ENCODE results near the gene MARK2.

The MARK2 gene

GRCh38 chr11:63829823-63830489 is 9.0 kb upstream of the MARK2 start:
- no peak for DNase-seq (ENCODE audit: low read depth)

GRCh38 chr11:63831326-63831725 is 7.6 kb upstream of the MARK2 start:
- no peak for DNase-seq (ENCODE audit: low read depth)

GRCh38 chr11:63832336-63832735 is 6.6 kb upstream of the MARK2 start:
- DNase-seq (ENCODE audit: low read depth), result no peak

GRCh38 chr11:63833048-63833447 is 5.9 kb upstream of the MARK2 start:
- DNase-seq (ENCODE audit: low read depth), result no peak

DNA sequence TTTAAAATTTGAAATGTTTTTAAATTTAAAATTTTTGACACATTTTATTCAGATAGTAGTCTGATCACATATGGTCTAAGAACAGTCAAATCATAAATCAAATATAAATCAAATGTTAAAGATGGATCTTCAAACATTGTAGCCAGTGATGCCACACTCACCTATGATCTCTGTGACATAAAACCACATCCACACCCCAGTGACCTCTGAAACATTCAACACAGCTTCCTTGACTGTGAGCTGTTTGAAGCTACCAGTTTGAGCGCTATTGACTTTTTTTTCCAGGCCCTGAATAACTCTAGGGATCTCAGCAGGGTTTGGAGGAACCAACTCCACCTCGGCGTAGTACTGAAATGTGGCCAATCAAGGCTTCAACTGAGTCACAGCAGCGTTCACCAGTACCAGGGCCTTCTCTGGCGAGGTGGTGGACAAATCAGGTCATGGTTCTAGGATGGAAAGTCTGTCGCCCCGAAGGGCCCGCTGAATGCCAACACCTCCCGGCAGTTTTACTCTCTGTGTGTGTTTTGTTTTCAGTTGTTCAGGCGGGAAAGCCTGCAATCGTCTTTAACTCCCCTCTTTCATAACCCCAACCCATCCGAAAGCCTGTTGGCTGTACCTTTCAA is 4.3 kb upstream of the MARK2 start:
- DNase-seq (ENCODE audit: low read depth), result no peak

GRCh38 chr11:63835158-63835545 is 3.8 kb upstream of the MARK2 start:
- no peak for DNase-seq (ENCODE audit: low read depth)

GRCh38 chr11:63837027-63837688 is 1.8 kb upstream of the MARK2 start:
- DNase-seq (ENCODE audit: low read depth), result peak; percentile 50

- DNase-seq (ENCODE audit: low read depth), result no peak
Measured at GRCh38 chr11:63837739-63838138, 1.2 kb upstream of the MARK2 start.

- no peak for DNase-seq (ENCODE audit: low read depth)
Measured at GRCh38 chr11:63838150-63838677, 696 bp upstream of the MARK2 start.

DNA sequence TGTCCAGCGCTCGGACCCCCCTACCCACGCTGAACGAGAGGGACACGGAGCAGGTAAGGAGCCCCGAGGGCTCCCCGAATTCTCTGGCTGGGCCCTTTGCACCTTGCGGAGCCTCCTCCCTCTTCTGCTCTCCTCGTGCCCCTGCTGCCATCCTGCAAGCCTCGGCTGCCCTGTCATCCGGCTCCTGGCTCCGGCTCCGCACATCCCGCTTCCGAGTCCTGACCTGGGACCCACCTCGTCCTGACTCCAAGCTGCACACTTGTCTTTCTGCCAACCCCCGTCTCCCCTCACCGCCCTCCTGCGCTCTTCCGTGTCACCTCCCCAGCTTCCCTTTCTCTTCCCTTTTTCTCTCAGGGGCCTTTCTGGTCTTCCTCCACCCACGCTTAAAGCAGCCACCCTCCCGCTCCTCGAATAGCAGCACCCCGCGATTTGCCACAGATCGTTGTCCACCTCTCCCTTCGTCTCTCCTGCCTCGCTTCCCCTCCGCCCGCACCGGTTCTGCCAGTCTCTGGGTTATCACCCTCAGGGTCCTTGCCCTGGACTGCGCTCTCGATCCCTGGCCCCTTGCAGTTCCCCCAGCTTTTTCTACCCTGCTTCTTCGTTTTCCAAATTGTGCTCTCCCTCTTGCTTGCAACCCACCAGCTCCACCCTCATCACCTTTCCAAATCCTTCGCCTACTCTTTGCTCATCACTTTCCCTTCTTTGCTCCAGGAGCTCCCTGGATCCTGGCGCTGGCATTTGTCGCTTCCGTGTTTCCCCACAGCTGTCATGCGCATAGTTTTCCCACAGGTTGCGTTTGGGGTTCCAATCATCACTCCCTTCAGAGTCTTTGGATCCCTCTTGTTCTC is 822 bp downstream of the MARK2 start:
- DNase-seq (ENCODE audit: low read depth), result peak; percentile 9

DNA sequence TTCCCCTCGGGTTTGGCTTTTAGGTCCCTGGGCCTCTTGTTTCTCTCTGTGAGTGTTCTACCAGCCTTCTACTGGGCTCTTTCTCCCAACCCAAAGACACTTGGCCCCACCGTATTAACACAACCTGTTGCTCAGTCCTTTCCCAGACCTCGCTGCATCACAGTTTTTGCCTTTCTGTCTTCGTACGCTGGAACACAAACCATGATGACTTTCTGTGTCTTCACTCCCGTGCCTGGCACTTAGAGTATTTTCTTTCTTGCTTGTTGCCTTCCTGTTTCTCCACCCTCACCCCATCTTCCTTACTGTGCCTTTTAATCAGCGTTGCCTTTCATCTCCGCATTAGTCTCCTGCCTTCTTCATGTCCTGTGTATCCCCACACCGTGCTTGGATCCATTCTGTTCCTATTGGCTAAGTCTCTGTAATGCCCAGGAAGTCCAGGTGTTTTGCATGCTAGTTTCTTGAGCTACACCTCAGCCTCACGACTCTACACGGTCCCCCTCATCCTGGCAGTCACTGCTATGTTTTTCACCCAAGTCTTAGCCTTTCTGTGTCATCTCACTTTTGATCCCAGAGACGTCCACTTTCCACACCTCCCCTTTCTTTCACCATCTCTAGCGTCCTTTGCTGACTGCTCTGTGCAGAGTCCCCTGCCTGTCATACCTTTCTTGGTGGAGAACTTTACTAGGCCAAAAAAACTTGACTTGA is 1.6 kb downstream of the MARK2 start:
- DNase-seq (ENCODE audit: low read depth), result no peak

DNA sequence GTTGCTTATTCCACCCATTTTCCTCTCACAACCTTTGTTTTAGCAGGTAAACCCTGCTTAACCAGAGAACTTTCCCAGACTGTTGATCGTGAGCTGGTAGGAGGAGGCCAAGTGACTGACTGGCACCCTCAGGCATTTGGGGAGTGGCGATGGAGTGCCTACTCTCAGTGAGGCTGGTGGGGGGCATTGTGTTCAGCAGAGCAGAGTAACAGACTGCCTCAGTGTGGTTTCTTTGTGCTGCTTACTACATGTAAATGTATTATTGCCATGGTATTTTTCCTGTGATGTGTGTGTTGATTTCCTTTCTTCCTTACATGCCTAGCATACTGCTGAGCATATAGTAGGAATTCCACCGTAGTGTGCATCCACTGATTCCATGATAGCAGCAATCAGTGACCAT is 2.6 kb downstream of the MARK2 start:
- no peak for DNase-seq (ENCODE audit: low read depth)

- DNase-seq (ENCODE audit: low read depth), result no peak
Measured at GRCh38 chr11:63843041-63843440, 4.1 kb downstream of the MARK2 start.

- no peak for DNase-seq (ENCODE audit: low read depth)
Measured at GRCh38 chr11:63844836-63845235, 5.9 kb downstream of the MARK2 start.

DNA sequence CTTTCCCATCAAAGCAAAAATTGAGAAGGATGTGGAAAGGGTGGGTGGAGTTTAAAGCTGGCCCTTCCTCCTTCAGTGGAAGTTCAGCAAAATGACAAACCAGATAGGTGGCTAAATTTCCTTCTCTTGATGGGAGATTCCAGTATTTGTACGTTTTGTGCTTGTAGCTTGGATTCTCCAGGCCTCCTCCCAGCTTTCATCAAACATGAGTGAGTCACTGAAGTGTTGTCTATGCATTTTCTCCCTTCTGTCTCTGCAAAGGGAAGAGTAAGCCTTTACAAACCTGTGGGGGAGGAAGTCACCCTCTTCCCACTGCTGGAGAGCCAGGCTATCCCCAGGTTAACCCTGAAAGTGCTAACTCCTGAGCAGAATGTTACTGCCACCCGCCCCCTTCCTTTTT is 6.4 kb downstream of the MARK2 start:
- DNase-seq (ENCODE audit: low read depth), result no peak

DNA sequence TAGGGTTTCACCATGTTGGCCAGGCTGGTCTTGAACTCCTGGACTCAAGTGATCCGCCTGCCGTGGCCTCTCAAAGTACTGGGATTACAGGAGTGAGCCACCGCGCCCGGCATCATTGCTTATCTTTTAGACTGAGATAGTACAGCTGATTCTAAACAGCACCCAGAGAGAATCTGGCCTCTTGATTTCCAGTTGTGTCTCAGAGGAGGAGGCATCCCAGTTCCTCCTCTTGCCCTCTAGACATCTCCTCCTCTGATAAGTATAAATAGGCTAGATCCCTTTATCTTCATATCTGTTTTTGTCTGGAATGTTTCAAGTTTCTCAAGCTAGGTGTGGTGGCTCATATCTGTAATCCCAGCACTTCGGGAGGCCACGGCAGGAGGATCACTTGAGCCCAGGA is 7.0 kb downstream of the MARK2 start:
- no peak for DNase-seq (ENCODE audit: low read depth)

- no peak for DNase-seq (ENCODE audit: low read depth)
Measured at GRCh38 chr11:63846897-63847296, 8.0 kb downstream of the MARK2 start.

DNA sequence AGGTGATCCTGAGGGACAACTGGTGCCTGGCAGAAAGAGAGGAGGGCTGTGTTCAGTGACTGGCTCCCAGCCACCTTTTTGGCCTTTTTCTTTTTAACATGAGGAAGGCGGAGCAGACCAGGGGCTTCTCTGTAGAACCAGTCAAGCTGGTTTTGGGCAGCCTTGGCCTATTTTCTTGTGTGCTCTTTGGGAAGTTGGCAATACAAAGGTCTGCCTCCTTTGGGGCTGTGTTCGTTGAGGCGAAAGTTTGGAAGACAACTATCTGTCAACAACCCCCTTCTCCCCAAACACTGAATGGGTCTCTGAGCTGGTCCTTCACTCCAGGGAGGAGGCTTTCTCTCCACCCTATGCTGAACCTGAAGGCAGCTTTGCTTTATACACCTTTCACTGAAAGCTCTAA is 8.5 kb downstream of the MARK2 start:
- no peak for DNase-seq (ENCODE audit: low read depth)

DNA sequence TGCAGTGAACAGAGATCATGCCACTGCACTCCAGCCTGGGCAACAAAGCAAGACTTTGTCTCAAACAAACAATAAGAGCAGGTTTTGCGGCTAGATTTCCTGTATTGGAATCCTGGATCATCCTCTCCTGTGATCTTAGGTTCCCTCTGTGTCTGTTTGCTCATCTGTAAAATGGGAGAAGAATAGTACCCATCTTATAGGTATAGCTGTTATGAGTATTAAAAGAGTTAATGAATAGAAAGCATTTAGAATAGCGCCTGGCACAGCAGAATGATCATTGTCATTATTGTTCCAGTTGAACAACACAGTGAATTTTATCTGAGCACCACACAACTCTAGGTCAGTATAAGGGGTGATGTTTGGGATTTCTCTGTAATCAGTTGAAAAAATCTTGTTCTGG is 10.8 kb downstream of the MARK2 start:
- no peak for DNase-seq (ENCODE audit: low read depth)

DNA sequence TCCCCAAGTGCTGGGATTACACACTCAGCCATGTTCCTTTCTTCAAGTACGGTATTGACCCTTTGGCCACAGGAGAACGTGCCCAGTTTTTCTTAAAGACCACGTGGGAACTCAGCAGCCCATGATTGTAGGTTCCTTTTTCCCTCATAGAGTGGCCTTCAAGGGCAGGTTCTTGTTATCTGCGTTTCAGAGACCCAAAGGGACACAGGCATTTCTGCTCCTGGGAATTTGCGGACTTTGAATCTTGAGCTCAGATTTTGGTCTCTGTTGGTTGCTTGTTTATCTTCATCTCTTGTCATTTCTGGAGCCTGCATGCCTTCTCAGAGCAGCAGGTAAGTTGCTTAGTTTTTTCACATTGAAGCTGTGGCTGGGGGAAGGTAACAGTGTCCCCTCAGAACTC is 12.0 kb downstream of the MARK2 start:
- DNase-seq (ENCODE audit: low read depth), result no peak

- DNase-seq (ENCODE audit: low read depth), result no peak
Measured at GRCh38 chr11:63851364-63851763, 12.5 kb downstream of the MARK2 start.

GRCh38 chr11:63853476-63853875 is 14.6 kb downstream of the MARK2 start:
- no peak for DNase-seq (ENCODE audit: low read depth)

Data from stimulated activated CD8-positive, alpha-beta memory T cell treated with anti-CD3 and anti-CD28 coated beads, Interleukin-12 subunit alpha, Interleukin-12 subunit beta, amount 100 ng/mL, for 4 hours (primary cell).